ENCODE data around the gene ST8SIA4.

Gene ST8SIA4

DNA sequence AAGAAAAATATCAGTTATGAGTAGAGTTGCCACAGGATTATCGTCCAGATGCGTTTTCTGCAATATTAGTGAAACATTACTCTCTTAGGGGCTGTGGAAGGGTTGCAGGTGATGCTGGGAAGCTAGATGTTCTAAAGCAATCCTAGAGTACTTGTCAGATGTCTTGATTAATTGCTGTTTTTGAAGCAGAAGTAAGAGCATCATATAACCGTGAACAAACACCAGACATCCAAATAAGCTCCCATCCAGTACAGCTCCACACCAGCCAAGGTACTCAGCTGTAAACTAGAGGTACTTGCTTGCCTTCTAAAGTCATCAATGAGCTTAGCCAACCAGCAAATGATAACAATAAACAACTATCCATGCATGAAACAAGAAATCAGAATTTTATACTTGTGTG is 131.1 kb downstream of the ST8SIA4 start:
- H2AFZ ChIP-seq (ENCODE audit: low read length): no peak overlapping the region
- H3F3A ChIP-seq (ENCODE audit: low read depth): no peaks in the 10 kb centered on the region
- H3K4me1 ChIP-seq (ENCODE audit: insufficient read depth, low read length, poor library complexity, severe bottlenecking): no peaks in the 10 kb centered on the region
- H3K4me2 ChIP-seq (ENCODE audit: low read depth, low read length, poor library complexity, severe bottlenecking): no peak overlapping the region
- H3K9me2 ChIP-seq (replicated peaks; ENCODE audit: low read depth, low read length): no peaks in the 10 kb centered on the region
- no peaks in the 10 kb centered on the region for H3K27me3 ChIP-seq (ENCODE audit: insufficient read depth, low read length, poor library complexity, severe bottlenecking)
- no peaks in the 10 kb centered on the region for H3K79me2 ChIP-seq (ENCODE audit: insufficient read depth, low read length)
- no peaks in the 10 kb centered on the region for H3K9me3 ChIP-seq (ENCODE audit: insufficient read depth, low read depth, low read length)
- TF ChIP-seq, protein P1, sequence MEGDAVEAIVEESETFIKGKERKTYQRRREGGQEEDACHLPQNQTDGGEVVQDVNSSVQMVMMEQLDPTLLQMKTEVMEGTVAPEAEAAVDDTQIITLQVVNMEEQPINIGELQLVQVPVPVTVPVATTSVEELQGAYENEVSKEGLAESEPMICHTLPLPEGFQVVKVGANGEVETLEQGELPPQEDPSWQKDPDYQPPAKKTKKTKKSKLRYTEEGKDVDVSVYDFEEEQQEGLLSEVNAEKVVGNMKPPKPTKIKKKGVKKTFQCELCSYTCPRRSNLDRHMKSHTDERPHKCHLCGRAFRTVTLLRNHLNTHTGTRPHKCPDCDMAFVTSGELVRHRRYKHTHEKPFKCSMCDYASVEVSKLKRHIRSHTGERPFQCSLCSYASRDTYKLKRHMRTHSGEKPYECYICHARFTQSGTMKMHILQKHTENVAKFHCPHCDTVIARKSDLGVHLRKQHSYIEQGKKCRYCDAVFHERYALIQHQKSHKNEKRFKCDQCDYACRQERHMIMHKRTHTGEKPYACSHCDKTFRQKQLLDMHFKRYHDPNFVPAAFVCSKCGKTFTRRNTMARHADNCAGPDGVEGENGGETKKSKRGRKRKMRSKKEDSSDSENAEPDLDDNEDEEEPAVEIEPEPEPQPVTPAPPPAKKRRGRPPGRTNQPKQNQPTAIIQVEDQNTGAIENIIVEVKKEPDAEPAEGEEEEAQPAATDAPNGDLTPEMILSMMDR (conservative IDR thresholded peaks at IDR 0.05; ENCODE audit: low read length): no peak
- no peak for TF ChIP-seq EZH2phosphoT487 (IDR thresholded peaks at IDR 0.05; ENCODE audit: borderline replicate concordance)
- no peak overlapping the region for H3K9ac ChIP-seq (ENCODE audit: low read depth, low read length, poor library complexity, severe bottlenecking)
- H4K20me1 ChIP-seq (ENCODE audit: insufficient read depth, low read length, poor library complexity, severe bottlenecking): no peaks in the 10 kb centered on the region
- no peaks in the 10 kb centered on the region for H3K36me3 ChIP-seq (ENCODE audit: insufficient read depth, low read length)
- H3K4me3 ChIP-seq (ENCODE audit: low read length, poor library complexity, severe bottlenecking): no peak overlapping the region

- Histone ChIP-seq H3K9me2 (replicated peaks; ENCODE audit: low read depth, low read length) (no peaks in the 10 kb centered on the region), H3F3A (ENCODE audit: low read depth) (no peaks in the 10 kb centered on the region), H2AFZ (ENCODE audit: low read length) (no peak overlapping the region), H3K36me3 (ENCODE audit: insufficient read depth, low read length) (no peaks in the 10 kb centered on the region), H3K9me3 (ENCODE audit: insufficient read depth, low read depth, low read length) (no peaks in the 10 kb centered on the region), H3K4me2 (ENCODE audit: low read depth, low read length, poor library complexity, severe bottlenecking) (no peak overlapping the region), H3K4me1 (ENCODE audit: insufficient read depth, low read length, poor library complexity, severe bottlenecking) (no peaks in the 10 kb centered on the region), H3K4me3 (ENCODE audit: low read length, poor library complexity, severe bottlenecking) (no peak overlapping the region), H4K20me1 (ENCODE audit: insufficient read depth, low read length, poor library complexity, severe bottlenecking) (no peaks in the 10 kb centered on the region), H3K27me3 (ENCODE audit: insufficient read depth, low read length, poor library complexity, severe bottlenecking) (no peaks in the 10 kb centered on the region), H3K79me2 (ENCODE audit: insufficient read depth, low read length) (no peaks in the 10 kb centered on the region), H3K9ac (ENCODE audit: low read depth, low read length, poor library complexity, severe bottlenecking) (no peak overlapping the region)
- no peak for TF ChIP-seq EZH2phosphoT487 (IDR thresholded peaks at IDR 0.05; ENCODE audit: borderline replicate concordance)
- TF ChIP-seq, protein P1 (conservative IDR thresholded peaks at IDR 0.05; ENCODE audit: low read length): no peak
Observed at GRCh38 chr5:100771181-100771580, 131.9 kb downstream of the ST8SIA4 start.

DNA sequence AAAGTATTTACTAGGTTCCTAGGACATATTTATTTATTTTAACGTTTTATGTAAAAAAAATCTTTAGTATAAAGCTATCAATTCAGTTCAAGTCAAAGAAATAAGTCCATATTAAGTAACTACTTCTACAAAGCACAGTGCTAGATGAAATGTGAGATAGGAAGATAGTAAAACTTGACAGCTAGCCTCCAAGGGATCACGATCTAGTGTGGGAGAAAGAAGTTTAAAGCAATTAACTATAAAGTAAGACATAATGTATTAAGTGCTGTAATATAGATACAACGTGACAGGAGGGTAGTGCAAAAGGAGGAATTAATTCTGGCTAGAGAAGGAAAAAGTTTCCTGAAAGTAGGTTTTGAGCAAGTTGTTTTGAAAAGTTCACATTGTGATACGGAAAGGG is 134.9 kb downstream of the ST8SIA4 start:
- H4K20me1 ChIP-seq (ENCODE audit: insufficient read depth, low read length, poor library complexity, severe bottlenecking): no peaks in the 10 kb centered on the region
- no peak overlapping the region for H3K9ac ChIP-seq (ENCODE audit: low read depth, low read length, poor library complexity, severe bottlenecking)
- H3K9me2 ChIP-seq (replicated peaks; ENCODE audit: low read depth, low read length): no peaks in the 10 kb centered on the region
- no peaks in the 10 kb centered on the region for H3K4me1 ChIP-seq (ENCODE audit: insufficient read depth, low read length, poor library complexity, severe bottlenecking)
- H3K27me3 ChIP-seq (ENCODE audit: insufficient read depth, low read length, poor library complexity, severe bottlenecking): no peaks in the 10 kb centered on the region
- no peaks in the 10 kb centered on the region for H3K9me3 ChIP-seq (ENCODE audit: insufficient read depth, low read depth, low read length)
- no peaks in the 10 kb centered on the region for H3K79me2 ChIP-seq (ENCODE audit: insufficient read depth, low read length)
- TF ChIP-seq, protein P1 (conservative IDR thresholded peaks at IDR 0.05; ENCODE audit: low read length): no peak
- TF ChIP-seq EZH2phosphoT487 (IDR thresholded peaks at IDR 0.05; ENCODE audit: borderline replicate concordance): no peak
- H3K36me3 ChIP-seq (ENCODE audit: insufficient read depth, low read length): no peaks in the 10 kb centered on the region
- H2AFZ ChIP-seq (ENCODE audit: low read length): no peak overlapping the region
- H3K4me2 ChIP-seq (ENCODE audit: low read depth, low read length, poor library complexity, severe bottlenecking): no peak overlapping the region
- H3K4me3 ChIP-seq (ENCODE audit: low read length, poor library complexity, severe bottlenecking): no peak overlapping the region
- H3F3A ChIP-seq (ENCODE audit: low read depth): no peaks in the 10 kb centered on the region

Data from Loucy (cell line).